HL-60 (cell line): ENCODE data around the gene NXPH4.

Experiments used
- DNase-seq, 2 experiments: peaks; one replicate each; pipeline ENCODE4 v3.0.0-alpha.2; 2010 to 2020; ENCODE audit warnings: low read depth in 1 of 2, low spot score in 1 of 2
- H3K27ac ChIP-seq: fragments of 250-450 bp; sonication (Bioruptor Pico); replicated peaks from 2 replicates; pipeline ENCODE4 v1.5.1; 2020; ENCODE audit warnings: mild to moderate bottlenecking, moderate library complexity
- H3K27me3 ChIP-seq: fragments of 250-450 bp; sonication (Bioruptor Pico); 2 replicates; pipeline ENCODE4 v1.5.1; 2021; ENCODE audit warnings: mild to moderate bottlenecking, moderate library complexity; ENCODE audit not compliant: insufficient read depth, poor library complexity, severe bottlenecking
- H3K4me3 ChIP-seq: replicated peaks from 2 replicates; pipeline ENCODE4 v1.5.1; 2011; ENCODE audit warnings: mild to moderate bottlenecking, control low read depth, low read length; ENCODE audit not compliant: insufficient read depth
- CTCF ChIP-seq: IDR thresholded peaks from one replicate; pipeline ENCODE4 v1.5.1; 2011; ENCODE audit warnings: low read length, control low read depth, inconsistent platforms; ENCODE audit not compliant: insufficient read depth
- GABPA ChIP-seq: IDR thresholded peaks from 2 replicates; pipeline ENCODE4 v1.6.1; 2012; ENCODE audit warnings: low read depth
- POLR2AphosphoS5 ChIP-seq: IDR thresholded peaks from 2 replicates; pipeline ENCODE4 v1.6.1; 2012; ENCODE audit warnings: low read depth
- REST ChIP-seq: IDR thresholded peaks from 2 replicates; pipeline ENCODE4 v1.6.1; 2012; ENCODE audit warnings: low read depth; ENCODE audit not compliant: insufficient replicate concordance
- SPI1 ChIP-seq: IDR thresholded peaks from 2 replicates; pipeline ENCODE4 v1.6.1; 2012; ENCODE audit warnings: low read depth, mild to moderate bottlenecking, borderline replicate concordance

The NXPH4 gene

DNA sequence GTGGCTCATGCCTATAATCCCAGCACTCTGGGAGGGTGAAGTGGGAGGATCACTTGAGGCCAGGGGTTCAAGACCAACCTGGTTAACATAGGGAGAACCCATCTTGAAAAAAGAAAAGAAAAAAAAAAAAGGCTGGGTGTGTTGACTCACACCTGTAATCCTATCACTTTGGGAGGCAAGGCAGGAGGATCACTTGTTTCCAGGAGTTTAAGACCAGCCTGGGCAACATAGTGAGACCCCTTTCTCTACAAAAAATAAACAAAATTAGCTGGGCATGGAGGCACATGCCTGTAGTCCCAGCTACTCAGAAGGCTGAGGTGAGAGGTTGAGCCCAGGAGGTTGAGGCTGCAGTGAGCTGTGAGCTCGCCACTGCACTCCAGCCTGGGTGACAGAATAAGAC, 46.2 kb upstream of the NXPH4 start:
- no peak for DNase-seq
- Histone ChIP-seq H3K4me3 (no peak overlapping the region), H3K27ac (no peak overlapping the region), H3K27me3 (no peaks in the 10 kb centered on the region)
- TF ChIP-seq SPI1 (no peak), CTCF (no peak), REST (no peak)

DNA sequence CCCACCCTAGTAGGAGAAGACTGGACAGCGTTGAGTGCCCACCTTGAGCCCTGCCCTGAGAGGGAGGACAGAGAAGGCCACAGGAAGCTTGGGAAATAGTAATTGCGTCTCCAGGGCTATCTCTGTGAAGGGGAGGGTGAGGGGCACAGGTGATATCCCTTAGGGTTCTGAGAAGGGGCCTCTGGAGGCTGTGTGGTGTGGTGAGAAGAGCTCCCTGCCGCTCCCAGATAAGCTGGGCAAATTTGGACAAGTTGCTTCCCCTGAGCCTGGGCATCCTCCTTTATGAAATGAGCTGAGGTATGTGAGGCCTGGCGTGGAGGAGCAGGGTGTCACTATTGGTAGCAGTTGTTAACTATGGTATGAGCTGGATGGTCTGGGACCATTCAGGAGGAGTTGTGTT, 45.7 kb upstream of the NXPH4 start:
- Histone ChIP-seq H3K27me3 (no peaks in the 10 kb centered on the region), H3K27ac (no peak overlapping the region)

DNA sequence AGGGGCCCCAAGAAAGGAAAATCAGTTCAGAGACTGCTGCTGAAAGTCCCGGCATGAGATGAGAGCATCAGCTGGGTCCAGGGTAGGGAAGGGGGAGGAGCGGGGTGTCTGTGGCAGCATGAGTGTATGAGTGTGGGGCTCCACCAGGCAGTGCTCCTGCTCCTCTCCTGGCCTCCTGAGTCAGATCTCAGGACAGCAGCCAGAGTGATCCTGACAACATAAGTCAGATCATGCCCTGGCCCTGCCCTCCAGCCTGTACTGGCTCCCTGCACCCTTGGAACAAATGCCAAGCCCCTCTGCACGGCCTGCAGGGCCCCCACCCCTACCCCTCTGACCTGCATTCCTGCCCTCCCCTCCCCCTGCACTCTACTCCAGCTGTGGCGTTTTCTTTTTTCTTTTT, 44.9 kb upstream of the NXPH4 start:
- TF ChIP-seq REST (no peak), CTCF (no peak), POLR2AphosphoS5 (no peak), SPI1 (no peak), GABPA (no peak)
- Histone ChIP-seq H3K27me3 (no peaks in the 10 kb centered on the region), H3K4me3 (no peak overlapping the region), H3K27ac (no peak overlapping the region)
- DNase-seq = no peak

More for the DNA sequence above, 45.7 kb upstream of the NXPH4 start:
- no peak for DNase-seq
- no peak overlapping the region for H3K4me3 ChIP-seq
- TF ChIP-seq GABPA = no peak
- TF ChIP-seq CTCF = no peak
- TF ChIP-seq REST = no peak
- TF ChIP-seq POLR2AphosphoS5 = no peak
- no peak for TF ChIP-seq SPI1
